ENCODE data around the gene ABTB2. TPM values are rescaled to one million over a fixed set of nuclear protein-coding genes. Genes with fewer than 3 reads are reported as not detected.

ABTB2 gene
- total and polyA plus RNA-seq, 9 of the 15 experiments (the other 6 are each of a cell fraction or from before 2014, with no cell fraction given), result 0.03 to 0.18 (median 0.12) TPM; not detected in 2

GRCh38 chr11:34278175-34278574, 79.6 kb downstream of the ABTB2 start (continued):
- TF ChIP-seq ZNF407 (IDR thresholded peaks at IDR 0.05; ENCODE audit: low read depth) (no peak), SMARCC2 (IDR thresholded peaks at IDR 0.05; ENCODE audit: low read depth) (no peak), RBM25 (IDR thresholded peaks at IDR 0.05; ENCODE audit: low read depth, low read length, severe bottlenecking) (peak; percentile 95), PTRF (tag; IDR thresholded peaks at IDR 0.05) (no peak), GTF2A2 (tag; IDR thresholded peaks at IDR 0.05) (no peak), ZNF408 (CRISPR knock-in tag; IDR thresholded peaks at IDR 0.05; ENCODE audit: low read depth) (no peak), NFE2 (IDR thresholded peaks at IDR 0.05; ENCODE audit: low read depth) (no peak), SMC3 (conservative IDR thresholded peaks at IDR 0.05; ENCODE audit: insufficient read depth, low read depth, low read length) (no peak), GABPB2 (CRISPR knock-in tag; conservative IDR thresholded peaks at IDR 0.05) (no peak), NR2C2 (CRISPR knock-in tag; IDR thresholded peaks at IDR 0.05) (no peak), NR2C2 (tag; IDR thresholded peaks at IDR 0.05) (no peak), FOXA1 (IDR thresholded peaks at IDR 0.05; ENCODE audit: borderline replicate concordance) (no peak), SMARCA4 (IDR thresholded peaks at IDR 0.05) (no peak), ZNF239 (CRISPR knock-in tag; IDR thresholded peaks at IDR 0.05) (peak; percentile 99)

Measured in K562 (cell line).